ENCODE results near the gene CHST15.

- TF ChIP-seq POLR2AphosphoS5 (IDR thresholded peaks at IDR 0.05; ENCODE audit: low read depth, low read length), result no peak
- no peak for TF ChIP-seq POLR2A (IDR thresholded peaks at IDR 0.05; ENCODE audit: low read depth, low read length)
- TF ChIP-seq POU2F2 (IDR thresholded peaks at IDR 0.05; ENCODE audit: low read depth, low read length), result no peak
- no peak for TF ChIP-seq TAF1 (IDR thresholded peaks at IDR 0.05; ENCODE audit: low read depth, low read length)
- no peak for TF ChIP-seq PAX5 (IDR thresholded peaks at IDR 0.05; ENCODE audit: insufficient read depth, low read length, severe bottlenecking)
Measured at GRCh38 chr10:124063750-124064603, 29.4 kb downstream of the CHST15 start.

Data from GM12891 (cell line).